GM21619 (cell line): ENCODE results near the gene PPT2.
A peak's percentile ranks its signal among the peaks of the same experiment; 100 is the strongest.
"Not testable (repeated sequence)": the region's sequence is repeated elsewhere in the genome, so short reads cannot be mapped to it uniquely, and the experiment has no call there.

Source experiments
- ATAC-seq: cut with Tn5 transposase; IDR thresholded peaks from one replicate; pipeline ENCODE4 v1.9.1; 2021; ENCODE audit not compliant: unreplicated experiment

PPT2 gene

DNA sequence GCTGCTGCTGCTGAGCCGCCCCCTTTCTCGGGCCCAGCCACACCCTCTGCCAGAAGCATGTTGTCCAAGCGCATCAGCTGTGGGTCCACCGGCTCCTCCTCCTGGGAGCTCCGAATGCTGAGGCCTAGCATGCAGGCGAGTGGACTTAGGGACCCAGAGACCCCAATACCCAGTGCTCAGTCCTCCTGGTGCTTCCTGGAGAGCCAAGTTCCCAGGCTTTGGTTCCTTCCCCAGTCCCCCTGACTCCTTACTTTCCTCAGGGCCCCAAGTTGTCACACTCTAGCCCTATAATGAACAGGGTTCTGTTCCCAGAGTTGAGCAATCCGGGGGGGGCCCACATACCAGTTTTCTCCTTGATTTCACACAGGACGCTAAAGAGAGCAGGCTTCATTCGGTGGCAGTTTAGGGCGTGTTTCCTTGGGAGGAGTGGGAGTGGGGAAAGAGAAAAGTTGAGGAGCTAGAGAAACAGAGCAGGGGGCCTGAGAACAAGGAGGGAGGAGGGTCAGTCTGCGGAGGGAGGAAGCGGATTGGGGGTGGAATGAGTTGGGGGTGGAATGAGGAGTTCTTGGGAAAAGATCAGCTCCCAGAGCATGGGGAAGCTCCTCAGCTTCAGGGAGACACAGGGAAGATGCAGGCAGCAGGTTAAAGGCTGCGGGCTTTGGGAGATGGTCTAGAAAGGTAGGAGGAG, 34.6 kb downstream of the PPT2 start:
- ATAC-seq: no peak

DNA sequence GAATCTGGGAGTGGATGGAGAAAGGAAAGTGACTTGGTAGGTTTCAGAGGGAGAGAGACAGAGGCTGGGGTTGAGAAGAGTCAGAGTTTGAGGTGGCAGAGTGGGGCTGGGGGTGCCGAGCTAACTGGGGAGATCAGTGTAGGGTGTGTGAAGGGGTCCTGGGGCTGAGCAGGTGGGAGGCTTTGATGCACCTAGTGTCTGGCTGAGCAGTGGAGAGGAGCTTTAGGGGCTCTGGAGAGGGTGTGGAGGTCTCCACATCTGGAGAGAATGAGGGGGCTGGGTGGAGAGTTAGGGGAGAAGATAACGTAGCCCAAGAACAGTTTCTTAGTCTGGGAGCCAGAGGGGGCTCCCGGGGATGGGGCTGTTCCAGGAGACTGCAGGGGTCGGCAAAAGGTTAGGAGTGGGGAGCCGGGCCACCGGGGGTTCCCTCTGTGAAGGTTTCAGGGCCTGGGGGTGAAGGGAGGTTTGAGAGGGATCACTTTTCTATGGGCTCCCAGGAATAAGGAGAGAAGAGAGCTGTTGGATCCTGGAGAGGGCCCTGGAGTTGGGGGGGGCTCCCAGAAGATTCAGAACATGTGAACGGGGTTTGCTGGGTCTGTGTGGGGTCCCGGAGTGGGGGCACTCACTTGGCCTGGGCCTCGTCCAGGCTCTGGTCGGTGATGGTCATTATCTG, 35.3 kb downstream of the PPT2 start:
- ATAC-seq: no peak

DNA sequence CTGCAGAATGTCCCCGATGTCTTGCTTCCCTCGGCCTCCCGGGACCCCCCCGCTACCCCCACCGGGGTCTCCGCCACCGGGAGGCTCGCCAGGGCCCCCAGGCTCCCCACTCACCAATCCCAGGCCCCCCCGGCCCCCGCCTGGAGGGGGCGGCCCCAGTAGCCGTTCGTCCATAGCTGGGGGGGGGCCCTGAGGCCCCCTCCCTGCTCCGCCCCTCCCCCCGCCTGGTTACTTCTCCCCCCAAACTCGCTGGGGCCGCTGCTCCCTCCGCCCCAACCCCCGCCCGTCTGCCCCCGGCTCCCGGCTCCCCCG, 35.8 kb downstream of the PPT2 start:
- ATAC-seq: no peak

DNA sequence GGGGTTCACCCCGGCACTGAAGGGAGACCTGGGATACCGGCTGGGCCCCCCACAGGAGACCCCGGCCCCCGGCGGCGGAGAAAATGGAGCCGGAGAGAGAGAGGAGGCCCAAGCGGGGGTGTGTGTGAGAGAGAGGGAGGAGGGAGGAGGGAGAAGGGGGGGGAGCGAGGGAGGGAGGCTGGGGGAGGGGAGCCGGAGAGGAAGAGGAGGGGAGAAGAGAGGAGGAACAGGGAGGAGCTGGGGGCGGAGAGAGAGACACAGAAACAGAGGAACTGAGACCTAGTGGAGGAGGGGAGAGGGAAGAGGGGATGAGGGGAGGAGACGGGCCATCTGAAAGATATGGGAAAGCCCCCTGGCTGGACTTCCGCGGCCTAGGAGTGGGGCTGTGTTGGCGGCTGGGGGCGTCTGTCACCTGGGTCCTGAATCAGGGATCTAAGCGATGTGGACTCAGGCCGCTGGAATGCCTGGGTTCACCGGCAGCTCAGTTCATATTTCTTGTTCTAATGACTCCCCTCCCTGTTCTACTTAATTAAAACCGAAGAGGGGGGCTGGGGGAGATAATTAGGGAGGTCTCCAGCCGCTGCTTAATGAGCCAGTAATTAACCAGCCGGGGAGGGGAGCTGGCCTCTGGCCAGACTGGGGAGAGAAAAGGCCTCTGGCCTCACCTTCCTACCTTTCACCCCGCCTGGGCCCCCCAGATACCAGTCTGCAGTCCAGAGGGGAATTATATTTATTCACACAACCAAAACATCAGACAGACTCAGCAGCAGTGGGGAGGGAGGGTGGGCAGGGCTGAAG, 36.3 kb downstream of the PPT2 start, which contains the start of gene PBX2:
TSS of gene PBX2 (minus strand) at position 149 of the 798 bp plus-strand sequence. CDS start 287 bp downstream, outside the sequence.
- ATAC-seq: peak; percentile 47

DNA sequence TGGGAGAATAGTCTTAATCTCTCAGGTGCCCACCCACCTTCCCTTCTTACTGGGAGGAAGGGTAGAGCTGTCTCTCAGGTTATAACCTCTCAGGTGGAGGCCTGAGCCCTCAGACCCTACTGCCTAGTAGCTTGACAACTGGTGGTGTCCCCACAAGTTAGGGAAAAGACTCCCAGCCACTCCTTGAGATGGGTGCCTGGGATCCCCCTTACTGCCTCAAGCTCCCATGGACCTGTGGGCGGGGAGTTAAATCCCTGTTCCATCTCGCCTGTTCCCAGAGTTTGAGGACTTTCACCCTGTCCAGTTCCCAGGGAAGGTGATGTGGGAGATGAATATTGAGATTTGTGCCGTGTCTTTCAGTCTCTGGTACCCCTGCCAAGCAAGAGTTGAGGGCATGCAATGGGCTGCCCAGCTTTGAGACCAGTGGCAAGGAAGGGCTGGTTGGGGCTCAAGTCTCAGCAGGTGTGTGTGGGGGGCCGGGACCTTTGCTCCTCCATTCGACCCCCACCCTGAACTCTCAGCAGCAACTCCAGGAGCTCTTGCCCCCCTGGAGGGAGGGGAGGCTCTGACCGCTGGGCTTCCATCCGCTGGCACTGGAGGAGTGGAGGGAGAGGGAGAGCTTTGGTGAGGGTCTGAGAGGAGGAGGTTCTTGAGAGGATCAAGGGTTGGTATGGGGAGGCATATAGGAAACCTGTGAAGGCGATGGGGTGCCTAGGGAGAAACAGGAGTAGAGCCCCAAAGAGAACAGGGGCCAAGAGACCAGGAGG, 37.2 kb downstream of the PPT2 start:
- no peak for ATAC-seq

DNA sequence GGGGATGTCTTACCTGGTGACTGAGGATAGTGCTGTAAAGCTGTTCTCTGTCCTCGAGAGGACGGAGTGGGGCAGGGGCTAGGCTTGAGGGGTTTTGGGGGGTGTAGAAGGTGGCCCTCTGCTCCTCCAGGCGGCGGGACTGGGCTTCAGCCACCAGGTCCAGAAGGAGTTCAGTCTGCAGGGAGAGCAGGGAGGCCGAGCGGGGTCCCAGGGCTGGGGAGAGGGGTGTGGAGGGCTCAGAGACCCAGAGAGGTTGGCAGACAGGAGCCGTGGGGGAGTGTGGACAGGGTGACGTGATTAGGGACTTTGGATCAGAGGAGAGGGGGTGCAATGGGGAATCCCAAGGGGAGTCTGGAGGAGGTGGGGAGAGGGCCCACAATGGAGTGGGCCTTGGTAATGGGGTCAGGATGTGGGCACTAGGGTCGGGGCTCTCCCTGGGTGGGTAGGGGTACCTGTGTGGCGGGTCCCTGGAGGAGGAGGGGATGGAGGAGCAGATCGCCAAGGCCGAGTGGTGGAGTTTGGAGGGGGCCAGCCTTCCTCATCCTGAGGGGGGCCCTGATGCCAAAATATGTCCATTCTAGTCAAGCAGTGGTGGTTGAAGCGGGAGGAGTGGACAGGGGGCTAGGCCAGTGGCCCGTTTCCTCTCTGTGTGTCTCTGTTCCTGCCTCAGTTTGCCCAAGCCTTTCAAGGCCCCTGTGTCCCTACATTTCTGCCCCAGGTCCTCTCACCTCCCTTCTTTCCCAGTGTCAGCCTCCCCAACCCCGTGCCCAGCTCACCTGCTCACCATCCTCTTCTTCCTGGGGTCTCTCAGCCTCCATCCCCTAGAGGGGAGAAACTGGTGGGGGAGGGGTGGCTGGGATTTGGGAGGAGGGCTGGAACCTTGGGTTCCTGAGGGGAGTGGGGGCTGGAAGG, 38.0 kb downstream of the PPT2 start:
- ATAC-seq: no peak

DNA sequence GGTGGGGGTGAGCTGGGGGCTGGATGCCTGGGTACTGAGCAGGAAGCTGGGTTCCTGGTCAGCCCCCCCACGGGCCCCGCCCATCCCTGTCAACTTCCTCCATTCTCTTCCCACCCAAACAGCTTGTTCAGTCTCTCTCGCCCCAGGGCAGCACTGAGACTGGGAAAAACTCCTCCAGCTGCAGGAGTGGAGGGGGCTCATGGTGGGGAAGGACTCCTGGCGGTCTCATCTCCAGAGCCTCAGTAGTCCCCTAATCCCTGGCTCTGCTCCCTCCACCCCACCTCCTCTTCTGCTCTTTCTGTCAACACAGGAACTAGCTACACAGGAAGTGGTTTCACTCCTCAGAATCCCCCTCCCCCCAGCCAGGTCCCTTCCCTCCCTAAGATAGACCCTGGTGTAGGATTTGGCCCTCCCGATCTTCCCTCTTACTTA, 38.7 kb downstream of the PPT2 start, which contains the start of gene GPSM3:
TSS of gene GPSM3 (minus strand) at position 36 of the 432 bp plus-strand sequence. CDS start 130 bp downstream, outside the sequence.
- no peak for ATAC-seq

- ATAC-seq: not testable (repeated sequence)
Measured at GRCh38 chr6:32193096-32193495, 39.2 kb downstream of the PPT2 start.

- ATAC-seq: no peak
Measured at GRCh38 chr6:32194388-32194787, 40.4 kb downstream of the PPT2 start.

DNA sequence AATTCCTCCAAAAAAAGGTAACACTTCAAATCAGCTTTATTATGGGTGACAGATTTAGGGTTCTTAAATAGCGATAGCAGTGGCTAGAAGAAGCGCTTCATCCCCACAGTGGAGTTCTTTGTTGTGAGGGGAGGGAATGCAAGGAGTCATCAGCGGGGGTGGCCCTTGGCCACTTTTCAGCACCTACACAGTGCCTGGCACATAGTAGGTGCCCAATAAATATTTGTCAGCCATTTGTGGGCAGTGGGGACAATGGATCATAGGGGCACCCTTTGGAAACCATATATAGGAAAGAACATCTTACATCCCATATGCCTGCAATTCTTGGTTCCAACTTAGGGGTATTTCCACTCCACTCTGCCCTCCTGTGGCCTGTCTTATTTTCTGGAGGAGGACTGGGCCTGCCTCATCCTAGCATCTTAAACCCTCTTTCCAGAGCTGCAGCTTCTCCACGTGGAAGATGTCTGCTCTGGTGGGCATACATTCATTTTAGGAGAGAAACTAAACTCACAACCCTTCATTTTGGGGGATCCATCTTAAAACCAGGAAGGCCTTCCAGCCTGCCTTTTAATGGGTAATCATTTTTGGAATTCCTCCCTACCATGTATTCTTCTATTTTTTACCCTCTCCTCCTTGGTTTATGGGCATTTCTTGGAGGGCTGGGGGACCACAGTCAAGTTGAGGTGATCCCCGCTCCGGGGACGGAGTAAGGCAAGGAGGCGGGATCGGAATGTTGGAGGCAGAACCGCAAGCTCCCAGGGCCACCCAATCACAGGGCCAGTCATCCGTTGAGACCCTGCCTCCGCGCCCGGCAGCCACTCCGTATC, 41.1 kb downstream of the PPT2 start:
- no peak for ATAC-seq

- ATAC-seq: peak; percentile 65
Measured at GRCh38 chr6:32195652-32195901, 41.6 kb downstream of the PPT2 start.

GRCh38 chr6:32195902-32196681, 42.2 kb downstream of the PPT2 start:
- ATAC-seq: peak; percentile 67

DNA sequence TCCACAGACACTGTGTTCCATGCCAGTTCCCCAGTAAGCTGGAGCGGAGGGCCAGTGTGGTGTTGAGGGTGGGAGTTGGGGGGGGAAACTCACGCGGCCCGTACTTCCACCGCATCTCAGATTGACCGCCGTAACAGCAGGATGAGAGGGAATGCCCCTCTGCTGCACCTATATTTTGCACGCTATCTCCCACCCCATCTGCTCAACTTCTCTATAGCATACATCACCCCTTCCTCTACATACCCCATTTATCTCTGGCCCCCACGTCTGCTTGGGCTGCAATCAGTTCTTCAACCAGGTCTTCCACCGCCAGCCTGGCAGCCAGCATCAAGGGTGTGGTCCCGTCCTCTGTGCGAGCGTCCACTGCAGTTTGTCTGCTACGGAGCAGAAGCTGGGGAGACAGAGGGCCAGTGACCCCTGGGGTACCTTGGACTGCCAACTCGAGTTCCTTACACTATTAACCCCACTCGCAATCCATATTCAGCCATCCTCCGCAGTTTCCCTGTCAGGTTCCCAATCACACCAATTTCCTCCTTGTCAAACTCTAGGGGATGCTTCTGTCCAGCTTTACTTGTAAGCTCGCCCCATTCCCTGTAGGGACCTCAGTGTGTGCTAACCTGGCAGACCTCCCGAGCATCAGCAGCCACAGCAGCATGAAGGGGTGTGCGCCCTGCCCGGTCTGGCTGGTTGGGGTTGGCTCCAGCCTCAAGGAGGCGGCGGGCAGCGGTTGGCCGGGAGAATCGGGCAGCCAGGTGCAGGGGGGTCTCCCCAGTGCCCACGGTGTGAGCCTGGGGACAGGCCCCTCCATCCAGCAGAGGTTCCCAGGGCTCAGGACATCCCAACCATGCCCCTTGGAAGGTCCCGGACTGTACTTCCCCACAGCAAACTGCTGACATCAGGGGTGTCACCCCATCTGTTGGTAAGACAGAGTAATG, 43.0 kb downstream of the PPT2 start:
- no peak for ATAC-seq

GRCh38 chr6:32198345-32198696, 44.4 kb downstream of the PPT2 start:
- no peak for ATAC-seq

DNA sequence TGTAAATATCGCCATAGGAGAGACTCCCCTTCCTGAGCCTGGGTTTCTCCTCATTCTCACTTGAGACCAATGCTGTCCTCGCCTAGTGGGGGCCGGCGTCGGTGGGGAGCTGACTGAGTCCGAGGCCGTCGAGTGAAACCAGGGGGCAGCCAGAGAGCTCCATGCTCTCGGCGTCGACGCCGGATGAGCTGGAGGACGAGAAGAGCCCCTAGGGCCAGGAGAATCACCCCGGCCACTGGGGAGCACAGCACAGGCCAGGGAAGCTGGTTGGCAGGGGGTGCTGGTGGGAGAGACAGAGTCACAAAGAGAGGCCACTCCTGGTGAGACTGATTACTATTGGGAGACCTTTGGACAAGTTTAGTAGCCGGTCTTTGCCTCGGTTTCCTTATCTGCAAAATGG, 44.9 kb downstream of the PPT2 start:
- ATAC-seq: no peak

DNA sequence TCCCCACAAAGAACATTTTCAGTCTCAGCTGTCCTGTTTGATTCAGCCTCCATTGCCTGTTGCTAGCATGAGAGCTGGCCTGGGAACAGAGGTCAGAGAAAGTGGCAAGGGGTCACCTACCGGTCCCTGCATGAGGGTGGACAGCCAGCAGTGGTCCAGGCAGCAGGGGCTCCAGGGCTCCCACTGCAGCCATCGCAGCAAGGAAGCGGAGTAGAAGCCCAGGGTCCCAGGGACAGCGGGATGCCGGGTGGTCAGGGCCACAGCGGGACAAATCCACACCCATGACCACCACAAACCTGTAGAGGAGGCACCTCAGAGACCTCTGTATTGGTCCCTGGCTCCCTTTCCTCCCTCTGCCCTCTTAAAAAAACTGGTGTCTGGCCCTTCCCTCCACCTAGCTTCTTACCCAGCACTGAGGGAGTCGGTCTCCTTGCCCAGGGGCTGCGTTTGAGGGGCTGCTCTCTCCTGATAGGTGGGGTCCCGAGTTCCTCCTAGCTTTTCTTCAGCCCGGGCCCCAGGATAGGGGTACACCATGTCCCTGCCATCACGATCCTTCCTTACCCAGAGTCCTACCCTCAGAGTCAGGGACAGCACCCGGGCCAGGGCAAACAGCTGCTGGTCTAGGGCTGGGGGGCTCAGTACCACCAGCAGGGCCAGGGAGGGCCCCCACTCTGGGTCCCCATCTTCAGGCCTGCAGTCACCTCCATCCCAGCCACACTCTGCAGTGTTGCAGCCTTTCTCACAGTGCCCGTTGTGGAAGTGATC, 47.0 kb downstream of the PPT2 start:
- no peak for ATAC-seq

DNA sequence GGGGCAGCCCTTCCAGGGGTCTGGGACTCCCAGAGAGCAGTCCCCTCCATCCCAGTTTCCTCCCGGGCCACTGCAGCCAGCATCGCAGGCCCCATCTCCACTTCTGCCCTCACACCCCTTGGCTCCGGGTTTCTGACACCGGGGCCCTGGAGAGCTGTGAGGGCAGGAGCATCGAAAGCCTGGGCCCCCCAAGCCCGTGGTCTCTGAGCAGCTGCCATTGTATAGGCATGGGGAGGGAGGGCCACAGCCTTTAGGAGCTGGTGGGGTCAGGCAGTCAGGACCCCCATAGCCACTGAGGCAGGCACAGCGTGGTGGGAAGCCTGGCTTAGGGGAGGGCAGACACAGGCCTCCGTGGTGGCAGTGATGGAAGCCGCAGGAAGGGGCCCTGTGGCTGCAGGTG, 48.2 kb downstream of the PPT2 start:
- ATAC-seq: no peak
